CD4-positive, alpha-beta T cell treated with Interleukin-17A for 1 hour (primary cell): Measurements from ENCODE around the gene BAZ2B.
"Not testable (repeated sequence)": the region's sequence is repeated elsewhere in the genome, so short reads cannot be mapped to it uniquely, and the experiment has no call there.

ENCODE experiments used
- DNase-seq: peaks from one replicate; pipeline ENCODE4 v3.0.0-alpha.2; 2020

BAZ2B gene

DNA sequence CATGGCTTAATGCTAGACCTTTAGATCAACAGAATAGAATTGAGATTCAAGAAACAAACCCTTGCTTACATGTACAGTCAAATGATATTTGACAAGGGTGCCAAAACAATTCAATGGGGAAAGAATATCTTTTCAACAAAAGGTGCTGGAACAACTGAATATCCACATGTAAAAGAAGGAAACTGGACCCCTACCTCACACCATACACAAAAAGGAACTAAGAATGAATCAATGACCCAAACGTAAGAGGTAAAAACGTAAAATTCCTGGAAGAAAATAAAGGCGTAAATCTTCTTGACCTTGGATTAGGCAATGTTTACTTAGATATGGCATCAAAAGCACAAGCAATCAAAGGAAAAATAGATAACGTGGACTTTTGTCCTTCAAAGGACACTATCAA, 43.1 kb downstream of the BAZ2B start:
- DNase-seq = no peak

DNA sequence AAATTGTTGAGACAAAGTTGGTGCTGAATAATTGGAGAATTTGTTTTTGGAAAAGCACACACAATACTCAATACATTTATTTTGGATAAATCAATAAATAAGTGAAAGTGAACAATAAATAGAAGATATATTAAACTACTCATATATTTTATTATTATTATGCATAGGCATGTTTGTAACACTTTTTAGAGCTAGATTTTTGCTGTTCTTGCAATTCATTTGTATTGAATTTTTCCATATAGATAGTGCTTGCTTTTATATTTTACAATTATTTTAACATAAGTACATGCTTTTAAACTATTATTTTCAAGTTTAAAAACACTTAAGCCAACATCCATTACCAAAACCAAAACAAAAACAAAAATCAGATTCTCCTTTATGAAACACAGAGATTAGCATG, 43.9 kb downstream of the BAZ2B start:
- no peak for DNase-seq

DNA sequence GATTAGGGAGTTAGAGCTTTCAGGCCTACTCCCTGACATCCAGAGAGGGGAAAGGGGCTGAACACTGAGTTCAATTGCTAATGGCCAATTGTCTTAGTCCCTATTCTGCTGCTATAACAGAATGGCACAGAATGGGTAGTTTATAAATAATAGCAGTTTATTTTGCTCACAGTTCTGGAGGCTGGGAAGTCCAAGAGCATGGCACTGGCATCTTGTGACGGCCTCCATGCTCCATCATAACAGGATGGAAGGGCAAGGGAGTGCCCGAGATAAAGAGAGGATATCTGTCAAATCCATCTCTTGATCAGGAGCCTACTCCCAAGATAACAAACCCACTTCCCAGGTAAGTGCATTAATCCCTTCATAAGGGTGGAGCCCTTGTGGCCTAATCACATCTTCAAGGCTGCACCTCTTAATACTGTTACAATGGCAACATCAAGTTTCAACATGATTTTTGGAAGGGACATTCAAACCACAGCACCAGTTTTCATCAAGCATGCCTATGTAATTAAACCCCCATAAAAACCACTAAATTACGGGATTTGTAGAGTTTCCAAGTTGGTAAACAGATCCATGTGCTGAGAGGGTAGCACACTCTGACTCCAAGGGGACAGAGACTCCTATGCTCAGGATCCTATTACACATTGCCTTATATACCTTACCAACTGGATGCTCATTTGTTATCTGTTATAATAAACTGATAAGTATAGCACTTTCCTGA, 44.6 kb downstream of the BAZ2B start:
- DNase-seq = no peak

DNA sequence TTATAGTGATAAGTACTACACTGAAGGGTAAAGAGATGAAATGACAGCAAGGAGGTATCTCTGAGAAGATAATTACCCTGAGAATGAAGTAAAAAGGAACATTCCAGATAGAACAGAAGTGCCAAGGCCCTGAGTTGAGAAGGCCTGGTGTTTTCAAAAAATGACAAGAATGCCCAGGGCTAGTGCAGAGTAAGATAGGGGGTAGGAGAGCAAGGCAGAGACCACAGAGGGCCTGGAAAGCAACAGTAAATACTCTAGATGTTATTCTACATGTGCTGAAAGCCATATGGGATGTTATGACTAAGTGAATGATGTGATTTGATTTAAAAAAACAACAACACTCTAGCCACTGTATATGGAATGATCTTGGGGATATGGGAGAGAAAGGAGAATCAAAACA, 52.3 kb downstream of the BAZ2B start:
- no peak for DNase-seq

DNA sequence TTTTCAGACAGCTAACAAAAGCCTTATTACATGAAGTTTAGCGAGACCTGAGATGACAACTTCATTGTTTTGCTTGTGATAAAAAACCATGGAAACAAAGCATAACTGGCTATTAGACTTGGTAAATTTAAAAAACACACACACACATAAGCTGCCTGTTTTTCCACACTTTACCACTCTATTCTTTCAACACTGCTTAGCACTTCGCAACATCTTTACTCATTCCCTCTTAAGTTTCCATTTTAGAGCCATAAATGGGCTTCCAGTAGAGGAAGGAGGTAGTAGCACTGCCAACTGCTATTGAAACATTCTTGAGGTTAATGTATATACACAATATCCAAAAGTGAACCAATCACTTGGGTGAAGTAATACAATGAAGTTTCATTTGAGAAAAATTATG, 54.1 kb downstream of the BAZ2B start:
- DNase-seq = no peak

DNA sequence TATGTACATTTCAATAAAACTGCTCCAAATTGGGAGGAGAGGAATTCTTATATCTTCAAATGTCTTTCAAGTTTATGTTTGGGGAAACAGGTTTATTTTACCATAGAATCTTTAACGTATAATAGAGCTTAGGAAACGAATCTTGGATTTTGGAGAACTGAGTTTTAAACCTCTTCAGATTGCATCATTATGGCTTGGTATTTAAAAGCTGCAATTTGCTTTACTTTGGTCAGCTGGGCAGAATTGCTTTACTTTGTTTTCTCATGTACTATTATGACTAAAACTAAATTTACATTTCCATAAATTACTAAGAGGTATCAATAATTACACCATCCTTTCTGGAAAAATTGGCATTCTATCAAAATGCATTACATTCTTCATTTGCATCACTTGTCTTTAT, 54.6 kb downstream of the BAZ2B start:
- DNase-seq = no peak

DNA sequence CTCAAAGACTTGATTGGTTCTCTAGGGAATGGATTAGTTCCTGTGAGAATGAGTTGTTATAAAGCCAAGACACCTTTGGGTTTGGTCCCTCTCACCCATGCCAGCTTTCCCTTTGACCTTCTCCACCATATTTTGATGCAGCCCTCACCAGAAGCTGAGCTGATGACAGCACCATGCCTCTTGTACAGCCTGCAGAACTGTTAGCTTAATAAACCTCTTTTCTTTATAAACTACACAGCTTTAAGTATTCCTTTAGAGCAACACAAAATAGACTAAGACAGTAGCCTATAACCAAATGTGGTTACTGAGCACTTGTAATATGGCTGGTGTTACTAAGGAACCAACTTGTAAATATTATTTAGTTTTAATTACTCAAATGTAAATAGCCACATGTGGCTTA, 55.1 kb downstream of the BAZ2B start:
- no peak for DNase-seq

DNA sequence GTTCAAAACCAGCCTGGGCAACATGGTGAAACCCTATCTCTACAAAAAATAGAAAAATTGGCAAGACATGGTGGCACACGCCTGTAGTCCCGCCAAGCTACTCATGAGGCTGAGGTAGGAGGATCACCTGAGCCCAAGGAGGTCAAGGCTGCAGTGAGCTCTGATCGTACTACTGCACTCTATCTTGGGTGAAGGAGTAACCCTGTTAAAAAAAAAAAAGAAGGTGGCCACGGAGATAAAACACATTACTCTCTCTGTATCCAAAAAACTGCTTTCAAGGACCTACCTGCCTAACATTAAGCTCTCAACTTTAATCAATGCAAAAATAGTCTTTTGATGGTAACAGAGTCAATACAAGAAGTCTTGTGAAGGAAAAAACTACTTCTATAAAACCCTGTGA, 57.3 kb downstream of the BAZ2B start:
- DNase-seq = no peak

DNA sequence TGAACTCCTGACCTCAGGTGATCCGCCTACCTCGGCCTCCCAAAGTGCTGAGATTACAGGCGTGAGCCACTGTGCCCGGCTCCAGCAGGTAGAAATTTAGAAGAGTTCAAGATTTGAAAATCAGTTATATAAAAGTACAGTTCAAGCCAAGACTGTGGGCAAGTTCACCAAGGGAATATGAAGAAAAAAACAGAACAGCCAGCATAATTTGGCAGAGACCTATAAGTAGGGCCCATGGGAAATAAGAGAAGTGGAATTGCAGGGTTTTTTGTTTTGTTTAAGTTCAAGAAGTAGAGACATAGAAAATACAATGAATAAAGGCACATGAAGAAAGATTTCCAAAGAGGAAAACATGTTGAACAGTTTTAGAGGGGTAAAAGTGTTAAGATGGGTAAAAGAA, 57.9 kb downstream of the BAZ2B start:
- DNase-seq = no peak

DNA sequence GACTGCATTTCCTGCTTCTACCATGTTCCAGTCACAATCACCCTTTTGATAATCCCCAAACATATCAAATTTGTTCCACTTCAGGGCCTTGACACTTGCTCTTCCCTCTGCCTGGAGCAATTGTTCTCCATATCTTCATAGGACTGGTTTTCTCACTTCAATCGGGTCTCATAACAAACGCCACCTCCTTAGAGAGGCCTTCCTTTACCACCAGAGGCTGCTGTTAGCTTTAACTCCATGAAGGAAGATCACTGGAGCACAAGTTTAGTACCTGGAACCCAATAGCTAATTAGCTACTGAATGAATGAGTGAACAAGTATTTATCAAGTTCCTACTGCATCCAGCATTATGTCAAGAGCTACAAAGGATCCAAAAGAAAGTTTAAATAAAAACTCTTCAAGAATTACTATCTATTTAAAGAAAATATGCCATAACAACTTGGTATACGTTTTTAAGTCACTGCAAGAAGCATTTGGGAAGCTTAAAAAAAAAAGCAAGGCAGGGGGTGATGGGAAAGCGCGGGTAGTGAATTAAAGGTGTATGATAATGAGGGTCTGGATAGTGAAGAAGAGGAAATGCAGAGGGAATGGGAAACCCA, 58.8 kb downstream of the BAZ2B start:
- DNase-seq = no peak

DNA sequence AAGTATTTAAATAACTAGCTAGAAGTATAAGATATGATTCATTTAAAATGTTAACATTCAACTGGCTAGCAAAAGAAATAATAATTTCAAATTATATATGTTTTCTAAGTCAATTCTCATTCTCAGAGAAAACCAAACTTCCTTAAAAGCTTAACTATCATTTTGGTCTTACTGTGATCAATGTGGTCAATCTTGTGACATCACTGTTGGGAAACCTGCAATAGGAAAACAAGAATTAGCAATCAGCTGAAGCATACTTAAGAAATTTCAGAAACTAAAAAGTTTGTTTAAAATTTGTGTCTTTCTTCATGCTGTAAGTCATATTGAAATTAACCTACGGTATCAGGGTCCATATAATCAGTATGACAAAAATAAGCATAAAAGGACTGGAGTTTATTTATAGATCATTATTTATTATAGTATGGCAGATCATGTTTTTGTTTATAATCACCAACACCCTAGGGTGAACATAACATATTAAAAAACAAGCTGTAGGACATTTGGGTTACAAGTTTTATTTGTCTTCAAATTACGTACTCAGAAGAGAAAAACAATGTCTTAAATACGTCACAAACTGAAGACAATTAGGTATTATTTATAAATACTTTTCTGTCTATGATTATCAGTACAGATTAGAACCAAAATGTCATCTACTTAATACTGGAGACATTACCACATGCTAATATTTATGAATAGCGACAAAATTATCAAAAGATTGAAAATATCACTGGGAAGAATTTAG, 60.5 kb downstream of the BAZ2B start:
- no peak for DNase-seq

DNA sequence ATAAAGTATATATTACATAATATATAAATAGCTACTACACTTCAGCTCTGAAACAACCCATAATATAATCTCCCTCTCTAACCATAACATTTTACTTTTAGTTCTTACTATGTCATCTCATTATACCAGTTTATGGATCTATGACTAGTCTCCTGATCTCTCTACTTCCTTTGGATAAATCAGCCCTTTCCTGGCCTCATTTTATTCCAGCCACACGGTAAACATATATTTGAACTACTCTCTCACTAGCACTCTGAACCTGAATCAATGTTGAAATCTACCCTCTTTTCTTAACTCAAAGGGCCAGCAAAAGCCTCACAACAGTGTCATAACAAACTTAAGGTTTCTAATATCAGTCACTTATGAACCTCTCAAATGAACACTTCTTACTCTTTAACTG, 62.6 kb downstream of the BAZ2B start:
- DNase-seq = no peak

DNA sequence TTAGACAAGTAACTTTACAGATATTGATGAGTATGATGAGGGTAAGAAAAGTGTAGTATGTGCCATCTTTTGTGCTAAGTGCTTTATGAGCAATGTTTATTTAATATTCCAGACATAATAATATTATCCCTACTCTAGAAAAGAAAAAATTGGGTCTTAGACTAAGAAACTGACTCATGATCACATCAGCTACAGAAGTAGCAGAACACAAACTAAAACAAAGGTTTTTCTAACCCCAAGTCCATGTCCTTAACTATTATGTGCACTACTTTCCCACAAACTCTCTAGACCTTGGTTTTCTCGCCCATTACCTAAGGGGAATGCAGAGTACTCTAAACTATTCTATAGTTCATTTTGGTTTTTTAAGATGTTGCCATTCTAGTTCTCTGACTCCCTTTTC, 64.5 kb downstream of the BAZ2B start:
- DNase-seq = no peak

DNA sequence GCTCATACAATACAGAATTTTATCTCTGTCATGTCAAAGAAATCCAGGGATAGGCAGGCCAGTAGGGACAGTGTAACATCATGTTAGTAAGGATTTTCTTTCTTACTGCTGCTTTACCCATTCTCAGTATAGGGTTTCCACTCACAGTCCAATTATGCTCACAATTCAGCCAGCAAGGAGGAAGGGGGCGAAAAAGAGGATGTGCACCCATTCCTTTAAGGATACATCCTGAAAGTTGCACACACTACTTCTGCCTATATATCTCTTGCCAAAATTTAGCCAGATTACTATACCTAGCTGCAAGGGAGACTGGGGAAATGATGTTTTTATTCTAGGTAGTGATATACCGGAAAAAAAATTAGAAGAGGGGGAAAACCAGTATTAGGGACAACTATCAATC, 66.1 kb downstream of the BAZ2B start:
- DNase-seq = no peak

DNA sequence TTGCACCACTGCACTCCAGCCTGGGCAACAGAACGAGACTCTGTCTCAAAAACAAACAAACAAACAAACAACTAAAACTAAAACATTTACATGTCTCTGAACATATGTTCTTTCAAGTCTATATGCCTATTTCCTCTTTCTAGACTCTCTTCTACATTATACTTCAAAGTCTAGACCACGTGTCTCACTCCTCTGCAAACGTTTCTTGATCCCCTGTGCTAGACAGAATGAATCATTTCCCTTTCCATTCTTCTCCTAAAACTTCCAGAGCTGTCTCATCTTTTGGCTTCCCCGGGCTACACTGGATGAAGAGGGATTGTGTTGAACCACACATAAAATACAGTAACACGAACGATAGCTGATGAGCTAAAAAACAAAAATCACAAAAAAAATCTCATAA, 67.1 kb downstream of the BAZ2B start:
- DNase-seq = no peak

DNA sequence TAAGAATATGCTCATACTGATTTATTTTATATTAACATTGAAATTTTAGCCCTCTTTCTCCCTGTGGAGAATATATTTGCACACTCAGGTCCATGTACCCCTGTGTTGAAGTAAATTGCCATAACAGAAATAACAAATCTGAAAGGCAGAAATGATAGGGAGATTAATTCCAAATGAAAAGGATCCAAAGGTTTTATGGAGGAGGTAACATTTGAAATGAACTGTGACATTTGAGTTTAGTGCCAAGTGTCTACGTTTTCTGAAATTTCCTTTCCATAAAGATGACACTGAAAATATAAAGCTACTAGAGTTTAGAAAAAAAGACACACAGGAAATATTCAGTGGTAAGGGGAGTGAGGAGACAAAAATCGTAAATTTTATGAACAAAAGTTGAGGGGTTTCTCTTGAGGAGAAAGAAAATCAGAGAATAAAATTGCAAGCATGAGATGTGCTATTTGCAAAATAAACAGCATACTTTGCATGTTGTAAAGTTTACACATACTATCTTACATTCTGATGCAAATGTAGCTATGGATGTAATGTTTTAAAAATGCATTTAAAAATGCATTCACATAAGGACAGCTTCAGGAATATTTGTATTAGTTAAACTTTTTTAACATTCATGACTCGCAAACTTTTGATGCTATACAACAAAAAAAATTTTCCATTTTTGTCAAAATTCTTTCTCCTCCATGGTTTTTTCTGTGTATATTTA, 69.5 kb downstream of the BAZ2B start:
- no peak for DNase-seq

DNA sequence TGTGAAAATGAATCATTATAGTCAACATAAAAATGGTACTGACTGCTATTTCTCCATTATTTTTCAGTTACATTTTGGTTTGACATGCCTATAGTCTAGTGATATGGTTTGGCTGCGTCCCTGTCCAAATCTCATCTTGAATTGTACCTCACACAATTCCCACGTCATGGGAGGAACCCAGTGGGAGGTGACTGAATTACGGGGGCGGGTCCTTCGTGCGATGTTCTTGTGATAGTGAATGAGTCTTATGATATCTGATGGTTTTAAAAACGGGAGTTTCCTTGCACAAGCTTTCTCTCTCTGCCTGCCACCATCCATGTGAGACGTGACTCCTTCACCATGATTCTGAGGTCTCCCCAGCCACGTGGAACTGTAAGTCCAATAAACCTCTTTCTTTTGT, 70.3 kb downstream of the BAZ2B start:
- no peak for DNase-seq

DNA sequence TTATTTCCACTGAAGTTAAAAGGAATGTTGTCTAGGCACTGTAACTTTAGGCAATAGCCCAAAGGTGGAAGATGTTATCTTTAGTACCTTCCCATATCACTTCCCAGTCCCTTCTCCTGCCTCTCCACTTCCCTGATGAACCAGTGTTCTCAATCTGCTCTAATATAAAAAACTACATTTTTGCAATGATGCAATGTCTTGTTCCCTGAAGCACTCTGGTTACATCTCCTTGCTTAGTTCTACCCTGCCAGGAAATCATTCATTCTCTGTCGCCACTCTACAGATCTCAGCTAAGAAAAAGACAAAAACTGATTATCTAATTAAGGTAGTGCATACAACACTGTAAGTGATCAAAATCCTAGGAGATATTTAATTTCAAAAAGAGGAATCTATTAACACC, 71.3 kb downstream of the BAZ2B start:
- DNase-seq = no peak

DNA sequence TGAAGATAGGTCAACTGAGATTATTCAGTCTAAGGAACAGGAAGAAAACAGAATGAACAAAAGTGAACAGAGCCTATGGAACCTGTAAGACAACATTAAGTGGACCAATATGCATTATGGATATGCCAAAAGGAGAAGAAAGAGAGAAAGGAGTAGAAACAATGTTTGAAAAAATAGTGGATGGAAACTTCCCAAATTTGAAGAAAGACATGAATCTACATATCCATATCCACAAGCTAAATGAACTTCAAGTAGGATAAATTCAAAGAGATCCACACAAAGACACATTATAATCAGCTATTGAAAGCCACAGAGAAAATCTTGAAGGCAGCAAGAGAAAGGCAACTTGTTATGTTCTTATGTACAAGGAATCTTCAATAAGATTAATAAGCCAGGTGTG, 74.2 kb downstream of the BAZ2B start:
- DNase-seq = no peak

DNA sequence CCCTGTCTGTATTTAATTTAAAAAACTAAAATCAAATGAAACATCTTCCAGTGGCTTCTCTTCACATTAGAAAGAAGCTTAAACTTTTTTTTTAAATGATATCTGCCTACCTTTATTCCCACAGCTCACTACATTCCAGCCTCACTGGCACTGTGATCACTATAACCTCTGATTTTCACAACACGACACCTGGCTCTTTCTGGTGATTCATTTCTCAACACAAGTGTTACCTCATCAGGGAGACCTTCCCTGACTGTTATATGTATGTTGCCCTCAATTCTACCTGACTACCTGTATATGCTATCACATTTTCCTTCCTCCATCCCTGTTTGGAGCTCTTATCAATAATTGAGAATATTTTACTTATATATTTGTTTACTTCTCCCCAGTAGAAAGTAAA, 76.6 kb downstream of the BAZ2B start:
- DNase-seq = no peak

DNA sequence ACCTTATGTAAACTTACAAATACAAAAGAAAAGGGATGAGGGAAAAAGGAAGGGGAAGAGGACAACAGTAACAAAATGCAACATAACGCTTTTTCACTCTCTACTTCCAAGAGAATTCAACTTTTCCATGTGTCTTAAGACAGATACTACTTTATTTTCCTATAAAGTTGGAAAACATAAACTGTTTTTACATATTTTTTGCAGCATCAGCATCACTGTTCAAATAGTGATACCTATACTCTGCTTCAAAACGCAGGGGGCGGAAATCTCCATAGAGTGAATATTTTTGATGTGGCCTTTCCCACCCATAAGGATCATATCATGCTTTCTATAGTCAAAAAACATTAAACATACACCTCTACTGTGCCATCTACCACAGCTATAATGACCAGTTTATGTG, 77.5 kb downstream of the BAZ2B start:
- DNase-seq = no peak

DNA sequence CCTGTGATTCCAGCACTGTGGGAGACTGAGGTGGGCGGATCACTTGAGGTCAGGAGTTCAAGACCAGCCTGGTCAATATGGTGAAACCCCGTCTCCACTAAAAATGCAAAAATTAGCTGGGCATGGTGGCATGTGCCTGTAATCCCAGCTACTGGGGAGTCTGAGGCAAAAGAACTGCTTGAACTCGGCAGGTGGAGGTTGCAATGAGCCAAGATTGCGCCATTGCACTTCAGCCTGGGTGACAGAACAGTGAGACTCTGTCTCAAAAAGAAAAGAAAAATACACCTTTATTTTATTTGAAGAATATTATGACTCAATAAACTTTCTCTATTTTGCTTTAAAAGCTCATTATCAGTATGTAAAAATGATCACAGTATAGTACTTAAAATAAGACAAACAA, 81.1 kb downstream of the BAZ2B start:
- not testable (repeated sequence) for DNase-seq

DNA sequence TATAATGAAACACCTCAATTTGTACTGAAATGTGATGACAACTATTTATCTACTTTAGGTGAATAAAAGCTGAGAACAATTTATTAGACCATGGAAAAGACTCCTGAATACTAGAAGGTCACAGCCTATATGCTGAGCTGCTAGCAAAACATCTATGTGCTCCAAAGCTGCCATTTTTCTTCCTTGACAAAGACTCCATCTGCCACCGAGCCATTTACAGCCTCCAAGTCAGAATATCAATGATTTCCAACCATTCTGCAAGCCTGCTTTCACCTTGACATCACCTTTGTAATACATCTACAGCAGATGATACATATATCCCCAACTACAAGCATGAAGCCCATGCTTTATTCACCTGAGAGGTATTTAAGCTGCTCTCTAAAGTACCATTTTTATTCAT, 84.9 kb downstream of the BAZ2B start:
- DNase-seq = no peak

DNA sequence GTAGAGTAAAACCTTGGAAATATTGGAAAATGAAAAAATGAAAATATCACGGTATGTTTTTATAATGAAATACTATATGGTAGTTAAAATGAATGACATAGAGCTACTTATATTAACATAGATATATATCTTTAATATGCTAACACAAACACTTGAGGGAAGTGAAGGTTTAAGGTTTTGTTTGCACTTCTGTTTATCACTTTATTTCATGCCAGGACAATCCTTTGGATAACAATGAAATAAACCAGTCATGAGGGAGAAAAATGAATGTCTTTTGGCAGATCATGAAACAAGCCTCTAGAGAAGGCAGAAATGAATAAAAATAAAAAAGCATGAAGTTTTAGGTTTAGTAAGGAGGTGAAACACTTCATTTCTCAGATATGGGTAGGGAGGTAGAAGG, 89.9 kb downstream of the BAZ2B start:
- DNase-seq = no peak
